HL-60 (cell line): ENCODE results near the gene TPK1.

ENCODE experiments used
- DNase-seq, 2 experiments: peaks; one replicate each; pipeline ENCODE4 v3.0.0-alpha.2; 2010 to 2020; ENCODE audit warnings: low read depth in 1 of 2, low spot score in 1 of 2
- H3K27ac ChIP-seq: fragments of 250-450 bp; sonication (Bioruptor Pico); replicated peaks from 2 replicates; pipeline ENCODE4 v1.5.1; 2020; ENCODE audit warnings: mild to moderate bottlenecking, moderate library complexity
- H3K27me3 ChIP-seq: fragments of 250-450 bp; sonication (Bioruptor Pico); 2 replicates; pipeline ENCODE4 v1.5.1; 2021; ENCODE audit warnings: mild to moderate bottlenecking, moderate library complexity; ENCODE audit not compliant: insufficient read depth, poor library complexity, severe bottlenecking
- H3K4me3 ChIP-seq: replicated peaks from 2 replicates; pipeline ENCODE4 v1.5.1; 2011; ENCODE audit warnings: mild to moderate bottlenecking, control low read depth, low read length; ENCODE audit not compliant: insufficient read depth
- GABPA ChIP-seq: IDR thresholded peaks from 2 replicates; pipeline ENCODE4 v1.6.1; 2012; ENCODE audit warnings: low read depth
- POLR2AphosphoS5 ChIP-seq: IDR thresholded peaks from 2 replicates; pipeline ENCODE4 v1.6.1; 2012; ENCODE audit warnings: low read depth
- SPI1 ChIP-seq: IDR thresholded peaks from 2 replicates; pipeline ENCODE4 v1.6.1; 2012; ENCODE audit warnings: low read depth, mild to moderate bottlenecking, borderline replicate concordance
- TF ChIP-seq, protein P1 (sequence below): IDR thresholded peaks from 2 replicates; pipeline ENCODE4 v1.6.1; 2012; ENCODE audit warnings: low read depth; ENCODE audit not compliant: insufficient replicate concordance
- TF ChIP-seq, protein P2 (sequence below): IDR thresholded peaks from one replicate; pipeline ENCODE4 v1.5.1; 2011; ENCODE audit warnings: low read length, control low read depth, inconsistent platforms; ENCODE audit not compliant: insufficient read depth

TPK1 gene

DNA sequence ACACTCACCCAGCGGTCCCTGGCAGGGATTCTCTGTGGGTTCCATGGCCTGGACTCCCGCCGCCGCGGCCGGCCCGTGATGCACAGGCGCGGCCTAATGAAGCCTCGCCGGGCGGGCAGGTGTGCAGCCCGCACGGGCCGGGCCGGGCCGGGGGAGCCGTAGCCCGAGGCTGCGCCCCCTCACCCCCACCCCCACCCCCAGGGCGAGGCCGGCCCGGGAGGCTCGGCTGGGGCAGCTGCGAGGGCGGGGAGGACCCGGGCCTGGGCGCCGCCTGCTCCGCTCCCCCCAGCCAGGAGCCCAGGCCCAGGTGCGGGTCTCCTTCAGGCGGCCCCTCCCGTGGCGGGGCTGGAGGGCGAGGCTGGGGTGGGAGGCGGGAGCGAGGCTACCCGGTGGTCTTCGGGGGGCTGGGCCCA is 432.2 kb downstream of the TPK1 start, which contains the start of gene NOBOX:
NOBOX (minus strand) TSS at position 45 of the 413 bp plus-strand sequence.
- no peak for DNase-seq
- Histone ChIP-seq H3K27ac (no peak within 1 kb of the TSS), H3K4me3 (no peak within 1 kb of the TSS), H3K27me3 (no peaks in the 10 kb centered on the region)
- TF ChIP-seq, protein P1, sequence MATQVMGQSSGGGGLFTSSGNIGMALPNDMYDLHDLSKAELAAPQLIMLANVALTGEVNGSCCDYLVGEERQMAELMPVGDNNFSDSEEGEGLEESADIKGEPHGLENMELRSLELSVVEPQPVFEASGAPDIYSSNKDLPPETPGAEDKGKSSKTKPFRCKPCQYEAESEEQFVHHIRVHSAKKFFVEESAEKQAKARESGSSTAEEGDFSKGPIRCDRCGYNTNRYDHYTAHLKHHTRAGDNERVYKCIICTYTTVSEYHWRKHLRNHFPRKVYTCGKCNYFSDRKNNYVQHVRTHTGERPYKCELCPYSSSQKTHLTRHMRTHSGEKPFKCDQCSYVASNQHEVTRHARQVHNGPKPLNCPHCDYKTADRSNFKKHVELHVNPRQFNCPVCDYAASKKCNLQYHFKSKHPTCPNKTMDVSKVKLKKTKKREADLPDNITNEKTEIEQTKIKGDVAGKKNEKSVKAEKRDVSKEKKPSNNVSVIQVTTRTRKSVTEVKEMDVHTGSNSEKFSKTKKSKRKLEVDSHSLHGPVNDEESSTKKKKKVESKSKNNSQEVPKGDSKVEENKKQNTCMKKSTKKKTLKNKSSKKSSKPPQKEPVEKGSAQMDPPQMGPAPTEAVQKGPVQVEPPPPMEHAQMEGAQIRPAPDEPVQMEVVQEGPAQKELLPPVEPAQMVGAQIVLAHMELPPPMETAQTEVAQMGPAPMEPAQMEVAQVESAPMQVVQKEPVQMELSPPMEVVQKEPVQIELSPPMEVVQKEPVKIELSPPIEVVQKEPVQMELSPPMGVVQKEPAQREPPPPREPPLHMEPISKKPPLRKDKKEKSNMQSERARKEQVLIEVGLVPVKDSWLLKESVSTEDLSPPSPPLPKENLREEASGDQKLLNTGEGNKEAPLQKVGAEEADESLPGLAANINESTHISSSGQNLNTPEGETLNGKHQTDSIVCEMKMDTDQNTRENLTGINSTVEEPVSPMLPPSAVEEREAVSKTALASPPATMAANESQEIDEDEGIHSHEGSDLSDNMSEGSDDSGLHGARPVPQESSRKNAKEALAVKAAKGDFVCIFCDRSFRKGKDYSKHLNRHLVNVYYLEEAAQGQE: no peak
- TF ChIP-seq GABPA: no peak
- TF ChIP-seq SPI1: no peak
- TF ChIP-seq POLR2AphosphoS5: no peak
- TF ChIP-seq, protein P2, sequence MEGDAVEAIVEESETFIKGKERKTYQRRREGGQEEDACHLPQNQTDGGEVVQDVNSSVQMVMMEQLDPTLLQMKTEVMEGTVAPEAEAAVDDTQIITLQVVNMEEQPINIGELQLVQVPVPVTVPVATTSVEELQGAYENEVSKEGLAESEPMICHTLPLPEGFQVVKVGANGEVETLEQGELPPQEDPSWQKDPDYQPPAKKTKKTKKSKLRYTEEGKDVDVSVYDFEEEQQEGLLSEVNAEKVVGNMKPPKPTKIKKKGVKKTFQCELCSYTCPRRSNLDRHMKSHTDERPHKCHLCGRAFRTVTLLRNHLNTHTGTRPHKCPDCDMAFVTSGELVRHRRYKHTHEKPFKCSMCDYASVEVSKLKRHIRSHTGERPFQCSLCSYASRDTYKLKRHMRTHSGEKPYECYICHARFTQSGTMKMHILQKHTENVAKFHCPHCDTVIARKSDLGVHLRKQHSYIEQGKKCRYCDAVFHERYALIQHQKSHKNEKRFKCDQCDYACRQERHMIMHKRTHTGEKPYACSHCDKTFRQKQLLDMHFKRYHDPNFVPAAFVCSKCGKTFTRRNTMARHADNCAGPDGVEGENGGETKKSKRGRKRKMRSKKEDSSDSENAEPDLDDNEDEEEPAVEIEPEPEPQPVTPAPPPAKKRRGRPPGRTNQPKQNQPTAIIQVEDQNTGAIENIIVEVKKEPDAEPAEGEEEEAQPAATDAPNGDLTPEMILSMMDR: no peak

GRCh38 chr7:144403102-144403501 is 432.8 kb downstream of the TPK1 start:
- H3K4me3 ChIP-seq: no peak overlapping the region
- no peaks in the 10 kb centered on the region for H3K27me3 ChIP-seq
- DNase-seq: no peak
- TF ChIP-seq, protein P2: no peak
- TF ChIP-seq GABPA: no peak
- no peak for TF ChIP-seq POLR2AphosphoS5
- TF ChIP-seq SPI1: no peak
- TF ChIP-seq, protein P1: no peak
- H3K27ac ChIP-seq: no peak overlapping the region
